BE2C (cell line): Measurements from ENCODE around the gene TXNRD2.

Experiments used
- DNase-seq: peaks from one replicate; pipeline ENCODE4 v3.0.0-alpha.2; 2020
- H3K27me3 ChIP-seq: fragments of 250-450 bp; sonication (Bioruptor Pico); 2 replicates; pipeline ENCODE4 v1.5.1; 2020; ENCODE audit warnings: mild to moderate bottlenecking
- H3K36me3 ChIP-seq: fragments of 250-450 bp; sonication (Bioruptor Pico); 2 replicates; pipeline ENCODE4 v1.5.1; 2020; ENCODE audit warnings: mild to moderate bottlenecking
- H3K4me1 ChIP-seq: fragments of 250-450 bp; sonication (Bioruptor Pico); 2 replicates; pipeline ENCODE4 v1.5.1; 2020
- H3K4me3 ChIP-seq: 2 replicates; pipeline ENCODE4 v1.5.1; 2011; ENCODE audit warnings: low read depth, low read length
- H3K9me3 ChIP-seq: fragments of 250-450 bp; sonication (Bioruptor Pico); 2 replicates; pipeline ENCODE4 v1.5.1; 2020
- CTCF ChIP-seq: IDR thresholded peaks from 2 replicates; pipeline ENCODE4 v1.5.1; 2012; ENCODE audit warnings: mild to moderate bottlenecking, low read depth, low read length

Gene TXNRD2

GRCh38 chr22:19831016-19831415, 110.6 kb downstream of the TXNRD2 start:
- no peaks in the 10 kb centered on the region for H3K36me3 ChIP-seq
- H3K9me3 ChIP-seq: no peaks in the 10 kb centered on the region
- H3K4me1 ChIP-seq: no peaks in the 10 kb centered on the region
- H3K27me3 ChIP-seq: no peaks in the 10 kb centered on the region; the same call in 1 of the 2 replicates
- TF ChIP-seq CTCF: no peak
- DNase-seq: no peak
- H3K4me3 ChIP-seq: no peak overlapping the region

GRCh38 chr22:19828035-19828401, 113.6 kb downstream of the TXNRD2 start:
- TF ChIP-seq CTCF: no peak
- H3K9me3 ChIP-seq: no peaks in the 10 kb centered on the region

GRCh38 chr22:19827341-19828034, 114.1 kb downstream of the TXNRD2 start:
- no peak for TF ChIP-seq CTCF
- no peaks in the 10 kb centered on the region for H3K36me3 ChIP-seq
- peaks cover 14% of the 10 kb centered on the region for H3K4me1 ChIP-seq
- no peaks in the 10 kb centered on the region; the same call in 1 of the 2 replicates for H3K27me3 ChIP-seq
- DNase-seq: no peak
- no peak overlapping the region for H3K4me3 ChIP-seq
- H3K9me3 ChIP-seq: no peaks in the 10 kb centered on the region

More at GRCh38 chr22:19828035-19828401, 113.6 kb downstream of the TXNRD2 start:
- Histone ChIP-seq H3K36me3 (no peaks in the 10 kb centered on the region), H3K27me3 (no peaks in the 10 kb centered on the region; the same call in 1 of the 2 replicates), H3K4me3 (no peak overlapping the region), H3K4me1 (peaks cover 14% of the 10 kb centered on the region)
- no peak for DNase-seq

- no peaks in the 10 kb centered on the region for H3K36me3 ChIP-seq
- no peak overlapping the region for H3K4me3 ChIP-seq
- no peaks in the 10 kb centered on the region for H3K9me3 ChIP-seq
- no peaks in the 10 kb centered on the region; the same call in 1 of the 2 replicates for H3K27me3 ChIP-seq
- no peak for TF ChIP-seq CTCF
- H3K4me1 ChIP-seq: peaks cover 14% of the 10 kb centered on the region
- no peak for DNase-seq
These were observed 115.0 kb downstream of the TXNRD2 start for GRCh38 chr22:19826619-19826950.

- H3K27me3 ChIP-seq: no peaks in the 10 kb centered on the region; the same call in 1 of the 2 replicates
- no peaks in the 10 kb centered on the region for H3K36me3 ChIP-seq
- peaks cover 14% of the 10 kb centered on the region for H3K4me1 ChIP-seq
- DNase-seq: no peak
- TF ChIP-seq CTCF: no peak
- no peak overlapping the region for H3K4me3 ChIP-seq
- no peaks in the 10 kb centered on the region for H3K9me3 ChIP-seq
These were observed 115.6 kb downstream of the TXNRD2 start for GRCh38 chr22:19825904-19826618.
